ENCODE measurements around the gene KRT6B. TPM values are rescaled to one million over a fixed set of nuclear protein-coding genes. Genes with fewer than 3 reads are reported as not detected.
"Not testable (repeated sequence)": the region's sequence is repeated elsewhere in the genome, so short reads cannot be mapped to it uniquely, and the experiment has no call there.

The KRT6B gene
- not detected for total RNA-seq

DNA sequence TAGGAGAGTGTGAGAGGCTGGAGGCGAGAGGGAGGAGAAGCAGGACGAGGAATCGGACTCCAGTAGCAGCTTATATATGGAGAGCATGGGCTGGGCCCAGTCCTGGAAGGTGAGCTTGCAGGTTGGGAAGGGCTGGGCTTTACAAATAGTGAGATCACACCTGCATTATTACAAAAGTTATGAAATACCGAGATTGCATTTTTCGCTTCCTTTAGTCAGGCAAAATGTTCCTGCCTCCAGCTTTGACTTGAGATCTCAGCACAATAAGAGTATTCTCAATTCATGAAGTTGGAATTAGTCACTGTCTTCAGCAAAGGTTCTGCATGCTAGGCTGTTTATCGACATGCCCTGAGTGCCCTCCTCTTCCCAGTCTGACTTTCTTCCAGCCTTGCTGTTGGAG lies at the start of gene KRT6B:
Gene KRT6B (minus strand): TSS at position 46 of the 400 bp plus-strand sequence. CDS start 68 bp downstream, outside the sequence.
- no peak for DNase-seq (ENCODE audit: low spot score)
- intact Hi-C loops (cut with DNase I): no loop called here
- no peak for ATAC-seq

DNA sequence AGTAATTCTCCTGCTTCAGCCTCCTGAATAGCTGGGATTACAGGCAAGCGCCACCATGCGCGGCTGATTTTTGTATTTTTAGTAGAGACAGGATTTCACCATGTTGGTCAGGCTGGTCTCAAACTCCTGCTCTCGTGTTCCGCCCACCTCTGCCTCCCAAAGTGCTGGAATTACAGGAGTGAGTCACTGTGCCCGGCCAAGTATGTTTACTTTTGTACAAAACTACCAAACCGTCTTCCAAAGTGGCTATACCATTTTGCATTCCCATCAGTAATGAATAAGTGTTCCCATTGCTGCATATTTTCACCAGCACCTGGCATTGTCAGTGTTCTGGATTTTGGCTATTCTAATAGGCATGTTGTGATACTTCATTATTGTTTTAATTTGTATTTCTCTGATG lies 49.5 kb upstream of the KRT6B start:
- ATAC-seq: no peak
- intact Hi-C loops (cut with DNase I): no loop called here

DNA sequence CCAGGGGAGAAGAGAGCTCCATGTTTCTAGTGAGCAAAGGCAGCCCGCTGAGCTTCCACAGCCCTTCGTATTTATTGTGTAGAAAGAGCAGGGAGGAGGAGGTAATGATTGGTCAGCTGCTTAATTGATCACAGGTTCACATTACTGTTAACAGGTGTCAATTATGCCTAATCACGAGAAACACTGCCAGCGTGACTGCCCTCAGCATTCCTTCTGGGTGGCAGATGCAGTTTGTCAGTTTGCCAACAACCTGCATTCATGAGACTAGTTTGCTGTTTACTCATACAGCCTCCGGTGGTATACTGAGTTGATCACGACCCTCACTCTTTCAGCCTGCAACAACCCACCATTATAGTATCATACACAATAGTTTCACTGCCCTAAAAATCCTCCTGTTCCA lies 48.6 kb upstream of the KRT6B start:
- ATAC-seq; DNase-seq (ENCODE audit: low spot score); intact Hi-C loops (cut with DNase I): not testable (repeated sequence)

More for the DNA sequence above, 49.5 kb upstream of the KRT6B start:
- no peak for DNase-seq (ENCODE audit: low spot score)

DNA sequence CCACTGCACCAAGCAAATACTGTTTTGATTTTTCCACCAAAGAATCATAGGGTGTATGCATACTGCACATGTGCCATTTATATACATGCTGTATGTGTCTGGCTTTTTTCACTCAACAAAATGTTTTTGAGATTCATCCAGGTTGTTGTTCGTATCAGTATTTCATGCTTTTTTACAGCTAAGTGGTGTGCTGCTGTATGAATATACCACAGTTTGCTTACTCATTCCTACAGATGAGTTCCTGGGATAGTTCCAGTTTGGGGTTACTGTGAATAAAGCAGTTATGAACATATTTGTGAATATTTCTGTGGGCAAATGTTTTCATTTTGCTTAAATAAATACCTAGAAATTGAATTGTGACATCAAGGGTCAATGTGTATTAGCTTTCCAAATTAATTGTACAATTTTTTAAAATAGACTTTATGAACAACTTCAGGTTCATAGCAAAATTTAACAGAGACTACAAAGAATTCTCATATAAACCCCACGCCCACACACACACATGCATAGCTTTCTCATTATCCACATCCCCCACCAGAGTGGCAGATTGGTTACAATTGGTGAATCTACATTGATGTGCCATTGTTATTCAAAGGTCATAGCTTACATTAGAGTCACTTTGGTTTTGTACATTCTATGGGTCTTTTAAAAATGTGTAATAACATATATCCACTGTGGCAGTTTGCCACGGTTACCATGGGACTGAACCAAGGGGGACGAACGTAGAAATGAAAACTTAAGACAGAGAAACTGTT lies 48.0 kb upstream of the KRT6B start:
- intact Hi-C loops (cut with DNase I): no loop called here
- no peak for DNase-seq (ENCODE audit: low spot score)
- ATAC-seq: no peak

DNA sequence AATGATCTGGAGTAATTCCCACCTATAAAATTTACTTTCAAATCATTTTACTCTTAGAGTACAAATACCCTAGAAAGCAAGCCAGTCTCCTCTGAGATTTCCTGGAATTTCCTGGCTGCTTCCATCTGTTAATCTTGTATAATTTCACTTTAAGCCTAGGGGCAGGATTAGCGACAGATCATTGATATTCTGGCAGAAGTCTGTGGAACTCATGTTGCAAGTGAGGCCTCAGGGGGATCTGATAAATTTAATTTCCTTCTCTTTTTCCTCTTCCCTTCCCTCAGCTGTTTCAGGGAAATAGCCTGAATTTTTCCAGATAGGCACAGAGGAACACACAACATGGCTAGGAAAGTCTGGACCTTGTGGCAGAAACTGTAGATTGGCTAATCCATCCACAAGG lies 47.0 kb upstream of the KRT6B start:
- intact Hi-C loops (cut with DNase I): no loop called here
- no peak for ATAC-seq
- DNase-seq (ENCODE audit: low spot score): no peak

DNA sequence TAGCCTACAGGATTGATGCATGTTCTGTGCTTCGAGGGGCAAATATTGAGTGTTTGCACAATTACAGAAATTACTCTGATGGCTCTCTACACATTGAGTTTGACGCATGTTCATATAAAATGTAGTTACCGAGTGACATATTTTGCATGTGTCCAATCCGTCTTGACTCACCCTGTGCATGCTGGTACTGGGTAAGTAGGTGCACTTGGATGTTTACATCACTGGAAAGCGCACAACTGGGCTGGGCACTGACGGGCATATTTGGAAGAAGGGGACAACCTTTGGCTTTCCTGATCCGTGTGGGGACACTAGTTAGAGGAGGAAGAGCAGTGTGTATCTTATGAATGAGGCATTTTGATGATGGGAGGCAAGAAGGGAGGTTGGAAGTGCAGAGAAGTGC lies 46.0 kb upstream of the KRT6B start:
- intact Hi-C loops (cut with DNase I): no loop called here
- DNase-seq (ENCODE audit: low spot score) (no peak), ATAC-seq (no peak)

DNA sequence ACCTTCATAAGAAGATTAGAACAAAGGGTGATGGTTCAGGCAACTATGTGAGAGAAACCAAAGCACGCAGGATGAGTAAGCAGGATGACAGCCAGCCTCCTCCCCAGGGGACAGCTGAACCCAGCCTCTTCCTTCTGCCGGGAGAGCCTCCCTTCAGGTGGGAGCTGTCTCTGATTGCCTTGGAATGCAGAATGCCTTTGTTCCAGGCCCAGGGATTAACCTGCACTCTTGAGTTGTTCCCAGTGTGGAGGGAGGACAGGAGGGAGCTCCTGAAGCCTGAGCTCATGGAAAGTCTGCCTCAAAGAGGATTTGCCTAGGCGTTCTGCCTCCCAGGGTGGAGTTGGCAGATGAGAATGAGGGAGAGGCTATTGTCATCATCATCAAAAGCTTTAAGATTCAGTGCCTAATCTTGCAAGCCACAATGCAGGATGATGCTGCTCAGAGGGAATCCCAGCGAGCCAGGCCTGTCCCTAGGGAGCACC lies 44.7 kb upstream of the KRT6B start:
- intact Hi-C loops (cut with DNase I): no loop called here
- ATAC-seq (peak; percentile 76), DNase-seq (ENCODE audit: low spot score) (no peak)

DNA sequence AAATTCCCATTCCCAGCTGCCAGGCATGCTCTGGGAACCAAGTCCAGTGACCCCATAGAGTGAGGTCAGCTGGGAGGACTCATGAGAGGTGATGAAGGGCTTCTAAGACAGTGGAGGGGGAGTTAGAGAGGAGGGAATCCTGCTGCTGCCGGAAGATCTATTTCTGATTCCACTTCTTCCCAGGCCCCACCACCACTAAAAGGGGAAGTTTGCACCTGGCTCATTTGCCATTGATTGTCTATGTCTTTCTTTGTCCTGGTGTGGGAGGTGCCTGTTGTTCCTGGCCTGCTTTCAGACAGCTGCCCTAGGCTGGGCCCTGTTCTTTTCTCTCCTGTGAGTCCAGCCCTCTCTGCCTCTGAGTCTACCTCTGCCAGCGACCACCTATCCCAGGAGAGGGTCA lies 44.1 kb upstream of the KRT6B start:
- no peak for DNase-seq (ENCODE audit: low spot score)
- ATAC-seq: peak; percentile 27
- intact Hi-C loops (cut with DNase I): no loop called here

DNA sequence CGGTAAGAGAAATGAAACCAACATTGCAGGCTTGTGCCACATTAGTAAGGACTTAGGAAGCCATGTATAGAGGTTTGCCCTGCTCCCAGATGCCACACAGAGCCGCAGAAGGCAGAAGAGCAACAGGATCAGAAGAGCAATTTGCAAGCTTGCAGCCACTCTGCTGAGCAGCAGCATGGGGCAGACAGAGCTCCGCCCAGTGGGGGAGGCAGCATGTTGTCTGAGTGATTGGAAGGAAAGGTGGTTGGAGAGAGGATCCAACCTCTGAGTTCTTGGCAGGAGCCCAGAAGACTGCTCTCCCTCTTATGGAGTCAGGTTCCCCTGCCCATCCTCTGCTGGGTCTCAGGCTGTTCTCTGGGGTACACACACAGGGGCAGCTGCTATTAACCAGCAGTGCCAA lies 43.4 kb upstream of the KRT6B start:
- DNase-seq (ENCODE audit: low spot score): no peak
- ATAC-seq: peak; percentile 30
- intact Hi-C loops (cut with DNase I): no loop called here

DNA sequence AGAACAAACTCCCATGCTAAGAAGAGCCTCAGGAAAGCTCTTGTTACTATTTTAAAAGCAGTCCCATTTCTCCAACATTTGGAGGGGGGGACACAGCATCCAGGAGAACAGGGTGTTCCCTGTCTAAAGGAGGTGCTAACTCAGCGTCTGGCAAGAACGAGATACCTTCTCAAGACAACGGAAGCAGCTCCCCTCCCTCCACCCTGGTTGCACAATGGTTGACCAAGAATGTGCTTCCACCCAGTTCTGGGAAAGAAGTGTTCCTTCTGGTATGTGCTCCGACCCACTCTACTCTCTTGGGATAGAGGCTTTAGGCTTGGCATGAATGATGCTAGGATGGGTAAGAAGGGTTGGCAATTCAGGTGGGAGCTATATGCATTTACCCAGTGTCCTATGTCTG lies 42.6 kb upstream of the KRT6B start:
- DNase-seq (ENCODE audit: low spot score) (no peak), ATAC-seq (peak; percentile 85)
- intact Hi-C loops (cut with DNase I): no loop called here

DNA sequence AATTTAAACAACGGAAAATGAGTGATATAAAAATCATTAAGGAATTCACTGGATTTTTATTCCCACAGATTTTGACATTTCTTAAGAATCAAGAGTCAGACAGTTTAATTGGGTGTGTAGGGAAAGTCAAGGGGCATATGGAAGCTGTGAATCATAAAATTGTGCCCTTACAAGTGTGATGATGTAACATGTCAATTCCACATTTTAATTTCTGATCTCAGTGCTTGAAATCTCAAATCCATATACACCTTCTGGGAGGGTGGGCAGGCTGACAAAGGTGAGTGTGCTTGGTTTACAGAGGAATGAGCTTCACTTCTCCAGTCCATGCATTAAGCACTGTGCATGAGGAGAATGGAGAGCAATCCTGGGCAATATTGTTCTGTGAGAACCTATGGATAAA lies 42.2 kb upstream of the KRT6B start:
- ATAC-seq (no peak), DNase-seq (ENCODE audit: low spot score) (no peak)
- intact Hi-C loops (cut with DNase I): no loop called here

DNA sequence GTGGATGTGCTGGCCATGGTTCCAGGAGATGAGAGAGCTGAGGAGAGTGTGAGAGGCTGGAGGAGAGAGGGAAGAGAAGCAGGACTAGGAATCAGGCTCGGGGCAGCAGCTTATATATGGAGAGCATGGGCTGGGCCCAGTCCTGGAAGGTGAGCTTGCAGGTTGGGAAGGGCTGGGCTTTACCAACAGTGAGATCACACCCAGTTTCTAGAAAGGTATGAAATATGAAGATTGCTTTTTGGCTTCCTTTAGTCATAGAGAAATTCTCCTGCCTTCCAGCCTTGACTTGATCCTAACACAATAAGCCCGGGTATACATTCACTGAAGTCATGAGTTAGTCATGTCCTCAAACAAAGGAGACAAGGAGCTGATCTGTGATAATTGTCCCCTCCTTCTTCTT lies 41.2 kb upstream of the KRT6B start, which contains the start of gene KRT6A:
Gene KRT6A (minus strand): TSS at position 86 of the 400 bp plus-strand sequence. CDS start 69 bp downstream, at position 17.
- no peak for DNase-seq (ENCODE audit: low spot score)
- ATAC-seq: no peak
- intact Hi-C loops (cut with DNase I): no loop called here

DNA sequence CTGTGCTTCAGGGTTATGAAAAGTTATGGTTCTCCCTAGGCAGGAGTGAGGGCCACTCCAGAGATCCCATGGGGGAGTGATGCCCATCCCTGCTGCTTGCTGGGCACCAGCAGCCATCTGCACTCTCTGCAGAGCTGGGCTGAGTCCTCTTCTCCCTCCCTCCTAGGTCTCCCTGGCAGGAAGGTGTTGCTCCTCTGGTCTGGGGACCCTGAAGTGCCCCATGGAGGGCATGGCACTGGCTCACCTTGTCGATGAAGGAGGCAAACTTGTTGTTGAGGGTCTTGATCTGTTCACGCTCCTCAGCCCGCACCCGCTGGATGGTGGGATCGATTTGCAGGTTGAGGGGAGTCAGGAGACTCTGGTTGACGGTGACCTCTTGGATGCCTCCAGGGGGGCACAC lies 40.5 kb upstream of the KRT6B start:
- DNase-seq (ENCODE audit: low spot score); ATAC-seq; intact Hi-C loops (cut with DNase I): not testable (repeated sequence)

DNA sequence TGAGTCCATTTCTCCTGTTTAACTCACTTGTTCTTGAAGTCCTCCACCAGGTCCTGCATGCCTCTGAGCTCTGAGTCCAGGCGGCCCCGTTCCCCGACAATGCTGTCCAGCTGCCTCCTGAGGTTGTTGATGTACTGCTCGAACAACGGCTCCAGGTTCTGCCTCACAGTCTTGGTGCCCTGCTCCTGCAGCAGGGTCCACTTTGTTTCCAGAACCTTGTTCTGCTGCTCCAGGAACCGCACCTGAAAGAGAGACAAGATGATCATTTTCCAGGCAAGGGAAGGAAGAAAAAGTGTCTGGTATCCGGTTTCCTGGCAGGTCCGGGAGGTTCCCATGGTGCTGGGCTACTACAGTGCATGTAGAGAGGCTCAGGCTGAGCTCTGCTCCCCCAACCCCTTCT lies 39.5 kb upstream of the KRT6B start:
- DNase-seq (ENCODE audit: low spot score); ATAC-seq; intact Hi-C loops (cut with DNase I): not testable (repeated sequence)

DNA sequence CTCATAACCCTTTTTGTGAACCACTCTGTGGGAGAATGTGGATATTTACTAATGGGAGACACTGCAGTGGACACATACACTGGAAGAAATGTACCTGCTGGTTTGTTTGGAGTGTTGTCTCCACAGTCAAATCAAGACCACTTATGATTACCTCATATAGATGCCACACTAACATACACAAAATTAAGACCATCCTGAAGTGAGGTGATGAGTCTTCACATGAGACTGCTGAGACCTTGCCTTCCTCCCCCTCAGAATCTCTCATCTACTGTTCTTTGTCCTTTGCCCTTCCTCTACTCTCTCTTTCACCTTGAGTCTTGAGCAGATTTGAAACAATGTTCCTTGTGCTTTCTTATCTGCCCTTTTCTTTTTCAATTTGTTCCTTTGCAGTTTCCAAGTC lies 36.8 kb upstream of the KRT6B start:
- no peak for ATAC-seq
- intact Hi-C loops (cut with DNase I): no loop called here
- DNase-seq (ENCODE audit: low spot score): no peak

DNA sequence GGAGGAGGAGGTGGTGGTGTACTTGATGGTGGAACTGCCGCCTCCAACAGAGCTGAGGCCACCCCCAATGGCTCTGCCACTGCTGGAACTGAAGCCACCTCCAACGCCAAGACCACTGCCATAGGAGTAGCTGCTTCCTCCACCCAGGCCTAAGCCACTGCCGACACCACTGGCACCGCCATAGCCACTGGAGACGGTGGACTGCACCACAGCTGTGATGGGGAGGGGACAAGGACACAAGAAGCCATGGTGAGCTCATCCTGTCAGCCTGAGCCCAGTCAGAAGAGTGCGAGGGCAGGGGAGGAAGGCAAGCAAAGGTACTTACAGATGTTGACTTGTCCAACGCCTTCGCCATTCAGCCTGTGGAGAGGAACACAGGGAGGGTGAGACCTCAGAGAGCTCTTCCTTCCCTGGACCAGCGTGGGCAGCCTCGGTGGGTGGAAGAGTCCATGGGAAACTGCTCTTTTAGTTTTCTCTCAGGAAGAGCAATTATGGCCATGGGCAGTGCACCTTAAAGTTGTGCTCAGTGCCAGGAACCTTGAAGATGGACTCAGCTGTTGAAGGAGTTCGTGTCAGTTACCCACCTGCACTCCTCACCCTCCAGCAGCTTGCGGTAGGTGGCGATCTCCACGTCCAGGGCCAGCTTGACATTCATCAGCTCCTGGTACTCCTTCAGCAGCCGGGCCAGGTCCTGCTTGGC lies 35.9 kb upstream of the KRT6B start:
- ATAC-seq; intact Hi-C loops (cut with DNase I); DNase-seq (ENCODE audit: low spot score): not testable (repeated sequence)

DNA sequence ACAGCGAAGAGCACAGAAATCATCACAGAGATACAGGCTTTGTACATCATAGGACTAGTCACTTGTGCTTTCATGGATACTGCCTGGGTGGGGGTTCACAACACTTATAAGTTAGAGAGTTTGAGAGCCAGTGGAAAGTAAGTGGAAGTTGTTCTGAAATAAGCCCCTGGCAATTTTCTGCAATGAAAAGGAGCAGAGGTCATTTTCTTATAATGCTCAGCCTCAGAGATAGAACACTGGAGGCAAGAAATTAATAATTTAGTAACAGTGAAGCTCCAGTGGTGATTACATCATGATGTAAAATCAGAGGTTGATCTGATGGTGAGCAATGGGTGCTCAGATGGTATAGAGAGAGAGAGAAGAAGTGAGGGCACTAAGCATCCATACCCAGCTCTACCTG lies 35.3 kb upstream of the KRT6B start:
- ATAC-seq (no peak), DNase-seq (ENCODE audit: low spot score) (no peak)
- intact Hi-C loops (cut with DNase I): no loop called here

DNA sequence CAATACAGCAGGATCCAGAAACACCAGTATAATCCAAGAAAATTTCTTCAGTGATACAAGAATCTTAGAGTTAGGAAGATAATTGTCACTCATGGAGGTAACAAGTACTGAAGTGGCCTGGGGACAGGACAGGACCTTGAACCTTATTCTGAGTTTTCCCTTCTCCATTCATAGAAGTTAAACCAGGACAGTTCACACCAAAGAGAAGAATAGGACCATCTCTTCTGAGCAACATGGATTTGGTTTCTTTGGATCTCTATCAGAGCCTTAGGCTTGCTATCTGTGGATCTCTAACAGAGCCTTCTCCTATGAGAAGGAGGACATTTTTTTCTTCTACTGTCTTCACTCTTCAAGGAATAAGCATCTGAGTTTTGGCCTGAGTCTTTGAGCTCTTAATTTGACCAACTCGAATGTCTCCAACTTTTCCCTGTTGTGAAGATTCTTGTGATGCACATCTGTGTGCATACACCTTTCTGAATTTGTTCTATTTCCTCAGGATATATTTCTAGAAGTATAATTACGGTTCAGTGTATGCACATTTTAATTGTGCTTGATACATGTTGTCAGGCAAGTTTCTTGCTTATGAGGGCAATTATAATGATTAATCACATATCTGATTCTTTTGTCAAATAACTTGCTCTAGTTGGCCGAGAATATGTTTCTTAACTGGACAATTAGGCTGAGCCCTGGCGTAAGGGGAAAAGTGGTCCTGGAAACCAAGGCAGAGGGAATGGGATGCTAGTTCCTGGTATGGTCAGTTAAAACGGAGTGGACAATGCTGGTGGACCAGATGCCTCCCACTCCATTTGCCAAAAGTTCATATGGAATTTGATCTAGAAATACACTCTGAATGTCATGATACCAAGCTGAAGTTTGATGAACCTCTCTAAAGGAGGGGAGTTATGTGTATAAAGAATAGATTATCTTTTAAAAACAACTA lies 34.5 kb upstream of the KRT6B start:
- intact Hi-C loops (cut with DNase I): no loop called here
- ATAC-seq (no peak), DNase-seq (ENCODE audit: low spot score) (no peak)

DNA sequence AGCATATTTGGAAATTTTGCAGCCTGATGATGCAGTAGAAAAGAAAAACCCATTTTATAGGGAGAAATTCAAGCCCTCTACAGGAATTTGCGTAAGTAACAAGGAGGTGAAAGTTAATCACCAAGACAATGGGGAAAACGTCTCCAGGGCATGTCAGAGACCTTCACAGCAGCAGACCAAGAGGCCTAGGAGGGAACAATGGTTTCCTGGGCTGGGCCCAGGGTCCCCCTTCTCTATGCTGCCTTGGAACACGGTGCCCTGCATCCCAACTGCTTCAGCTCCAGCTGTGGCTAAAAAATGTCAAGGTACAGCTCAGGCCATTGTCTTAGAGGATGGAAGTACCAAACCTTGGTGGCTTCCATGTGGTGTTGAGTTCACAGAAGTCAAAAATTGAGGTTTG lies 28.1 kb upstream of the KRT6B start:
- no peak for DNase-seq (ENCODE audit: low spot score)
- intact Hi-C loops (cut with DNase I): no loop called here
- ATAC-seq: no peak
